Panc1 (cell line): ENCODE measurements around the gene ESRRG. TPM values are rescaled to one million over a fixed set of nuclear protein-coding genes. Genes with fewer than 3 reads are reported as not detected.

ENCODE experiments used
- ATAC-seq: fragments of 200-7000 bp; cut with Tn5 transposase; 2 replicates; pipeline ENCODE4 v1.9.1; 2020; ENCODE audit warnings: mild to moderate bottlenecking, moderate library complexity
- BruUV-seq: library from RNA; stranded (reverse); fragments of 400-500 nt; replicated peaks from 2 replicates; lab custom pipeline; 2021; lab: Mats Ljungman, UMichigan
- CTCF ChIA-PET: fragments of 300-600 bp; sonication (Branson Sonifier 250); formaldehyde crosslinking; loops from one replicate; lab custom pipeline; 2022; ENCODE audit warnings: antibody characterized with exemption; lab: Charles Lee
- POLR2A ChIA-PET: fragments of 300-600 bp; sonication (Branson Sonifier 250); formaldehyde crosslinking; loops from one replicate; lab custom pipeline; 2022; ENCODE audit warnings: antibody characterized with exemption; lab: Charles Lee
- DNase-seq: peaks from one replicate; pipeline ENCODE4 v3.0.0-alpha.2; 2010; ENCODE audit warnings: low read depth, low spot score
- H3K27ac ChIP-seq: 2 replicates; pipeline ENCODE4 v1.5.1; 2011; ENCODE audit warnings: mild to moderate bottlenecking, low read length, inconsistent platforms
- H3K27me3 ChIP-seq: fragments of 200-500 bp; sonication (Bioruptor generic); 2 replicates; pipeline ENCODE4 v1.6.0; 2014; ENCODE audit warnings: low read length, inconsistent platforms; ENCODE audit not compliant: control insufficient read depth, insufficient read depth
- H3K36me3 ChIP-seq: fragments of 200-500 bp; sonication (Bioruptor generic); 2 replicates; pipeline ENCODE4 v1.5.1; 2014; ENCODE audit warnings: inconsistent platforms, mild to moderate bottlenecking, low read length, moderate library complexity; ENCODE audit not compliant: control insufficient read depth, insufficient read depth
- H3K4me1 ChIP-seq: 2 replicates; pipeline ENCODE4 v1.5.1; 2011; ENCODE audit warnings: inconsistent platforms, mild to moderate bottlenecking, low read length, moderate library complexity; ENCODE audit not compliant: control insufficient read depth, insufficient read depth
- H3K4me3 ChIP-seq, 2 experiments: 2 replicates each; pipeline ENCODE4 v1.5.1; 2011 to 2012; ENCODE audit warnings: low read depth in 2 of 2, low read length in 2 of 2, mild to moderate bottlenecking in 2 of 2, inconsistent platforms in 1 of 2, moderate library complexity in 1 of 2
- H3K9me3 ChIP-seq: fragments of 200-500 bp; sonication (Bioruptor generic); 2 replicates; pipeline ENCODE4 v1.5.1; 2014; ENCODE audit warnings: low read depth, mild to moderate bottlenecking, inconsistent platforms, low read length, moderate library complexity; ENCODE audit not compliant: control insufficient read depth, insufficient read depth
- CTCF ChIP-seq: fragments of 450-650 bp; IDR thresholded peaks from 2 replicates; pipeline ENCODE4 v1.5.1; 2017; ENCODE audit warnings: mild to moderate bottlenecking
- POLR2AphosphoS5 ChIP-seq: IDR thresholded peaks from 2 replicates; pipeline ENCODE4 v1.6.1; 2012; ENCODE audit warnings: mild to moderate bottlenecking, low read depth, low read length, moderate library complexity
- REST ChIP-seq, 2 experiments: IDR thresholded peaks; 2 replicates each; pipeline ENCODE4 v1.6.1; 2011 to 2012; ENCODE audit warnings: low read depth in 2 of 2, control low read depth in 1 of 2, low read length in 1 of 2, mild to moderate bottlenecking in 1 of 2, moderate library complexity in 1 of 2; ENCODE audit not compliant: insufficient read depth in 1 of 2
- SIN3A ChIP-seq: IDR thresholded peaks from 2 replicates; pipeline ENCODE4 v1.6.1; 2012; ENCODE audit warnings: low read depth, mild to moderate bottlenecking, low read length, moderate library complexity, borderline replicate concordance; ENCODE audit not compliant: insufficient read depth
- TCF7L2 ChIP-seq: IDR thresholded peaks from 2 replicates; pipeline ENCODE4 v1.6.1; 2011; ENCODE audit warnings: mild to moderate bottlenecking, low read depth, low read length, inconsistent platforms
- in situ Hi-C: cut with HindIII; loops from 2 replicates; pipeline ENCODE4 v1.10.0; 2016; ENCODE audit warnings: low sequenced_read_pairs, low pct_unique_long_range_greater_than_20kb
- intact Hi-C: fragments of 100-400 bp; cut with micrococcal nuclease; formaldehyde crosslinking; loops from one replicate; pipeline ENCODE4 v1.10.0; 2022; ENCODE audit not compliant: unreplicated experiment
- total RNA-seq: library from RNA; stranded (reverse); gene quantifications from one replicate; pipeline ENCODE4 v1.2.1, GENCODE V29; 2021; ENCODE audit not compliant: unreplicated experiment

ESRRG gene
- total RNA-seq, 1 experiment from 2014 or later: not detected

- TF ChIP-seq POLR2AphosphoS5: no peak
- TF ChIP-seq CTCF: no peak
- TF ChIP-seq TCF7L2: no peak
- no peak for TF ChIP-seq REST (IDR thresholded peaks at IDR 0.05; ENCODE audit: insufficient read depth in 1 of 2, low read depth in 2 of 2, low read length in 1 of 2)
- TF ChIP-seq SIN3A: no peak
- no TSS peak for BruUV-seq
- Histone ChIP-seq H3K36me3 (no peaks in the 10 kb centered on the region; the same call in 1 of the 2 replicates), H3K27ac (no peak overlapping the region), H3K4me3 (no peak overlapping the region), H3K4me1 (peaks cover 4% of the 10 kb centered on the region; the same call in 1 of the 2 replicates), H3K9me3 (no peaks in the 10 kb centered on the region), H3K27me3 (peaks cover 3% of the 10 kb centered on the region; the same call in 1 of the 2 replicates)
- in situ Hi-C loops: no loop called here
- POLR2A ChIA-PET: interaction anchor here (0.5 kb wide), 1 partner anchor 1479 kb away, joined by 3 read pairs; no protein-coding TSS in a partner anchor
- DNase-seq (no peak), ATAC-seq (no peak)
- intact Hi-C loops: no loop called here
- CTCF ChIA-PET: no interaction called here
Observed at GRCh38 chr1:216598448-216598847, 124.8 kb downstream of the ESRRG start.

- H3K27ac ChIP-seq: no peak overlapping the region
- TF ChIP-seq SIN3A (no peak), REST (IDR thresholded peaks at IDR 0.05; ENCODE audit: insufficient read depth in 1 of 2, low read depth in 2 of 2, low read length in 1 of 2) (no peak), TCF7L2 (no peak), CTCF (no peak), POLR2AphosphoS5 (no peak)
- no peaks in the 10 kb centered on the region for H3K27me3 ChIP-seq
- ATAC-seq: no peak
- no peak overlapping the region for H3K4me3 ChIP-seq
- no peaks in the 10 kb centered on the region for H3K9me3 ChIP-seq
- H3K4me1 ChIP-seq: peaks cover 4% of the 10 kb centered on the region; the same call in 1 of the 2 replicates
- ChIA-PET POLR2A (interaction anchor here (0.6 kb wide), 1 partner anchor 12 kb away, joined by 4 read pairs; no protein-coding TSS in a partner anchor), CTCF (no interaction called here)
- intact Hi-C loops: no loop called here
- in situ Hi-C loops: no loop called here
- H3K36me3 ChIP-seq: no peaks in the 10 kb centered on the region; the same call in 1 of the 2 replicates
- no peak for DNase-seq
- no TSS peak for BruUV-seq
Observed at GRCh38 chr1:216596281-216596862, 126.9 kb downstream of the ESRRG start.
